ENCODE data around the gene SLC25A26.

SLC25A26 gene

GRCh38 chr3:66406163-66406562 lies 185.4 kb downstream of the SLC25A26 start:
- Histone ChIP-seq H3K4me1 (peaks cover 100% of the 10 kb centered on the region), H3K9ac (peak overlapping the region; percentile 38; the same call in 1 of the 2 replicates), H3K36me3 (peaks cover 93% of the 10 kb centered on the region), H3K9me3 (no peaks in the 10 kb centered on the region), H3K27me3 (no peaks in the 10 kb centered on the region), H3K4me2 (peak overlapping the region; percentile 94), H3K27ac (peak overlapping the region; percentile 88), H4K20me1 (peaks cover 63% of the 10 kb centered on the region), H3K4me3 (no peak overlapping the region)
- TF ChIP-seq Cebpa-rat (IDR thresholded peaks at IDR 0.05) = no peak

- H3K27me3 ChIP-seq = no peaks in the 10 kb centered on the region
- 0 out of 2 replicates have a peak overlapping the region, but pooled peaks have one; percentile 88 for H3K27ac ChIP-seq
- H3K4me1 ChIP-seq = peaks cover 99% of the 10 kb centered on the region
- H4K20me1 ChIP-seq = peaks cover 55% of the 10 kb centered on the region
- H3K36me3 ChIP-seq = peaks cover 87% of the 10 kb centered on the region
- H3K9ac ChIP-seq = no peak overlapping the region
- H3K4me3 ChIP-seq = no peak overlapping the region
- peak overlapping the region; percentile 94 for H3K4me2 ChIP-seq
- TF ChIP-seq Cebpa-rat (IDR thresholded peaks at IDR 0.05) = no peak
- H3K9me3 ChIP-seq = no peaks in the 10 kb centered on the region
Measured at GRCh38 chr3:66406831-66407610, 186.2 kb downstream of the SLC25A26 start.

- H3K9me3 ChIP-seq = no peaks in the 10 kb centered on the region
- TF ChIP-seq Cebpa-rat (IDR thresholded peaks at IDR 0.05) = no peak
- H3K36me3 ChIP-seq = peaks cover 86% of the 10 kb centered on the region
- H3K27ac ChIP-seq = peak overlapping the region; percentile 55
- H3K27me3 ChIP-seq = no peaks in the 10 kb centered on the region
- H3K4me2 ChIP-seq = peak overlapping the region; percentile 94
- peaks cover 55% of the 10 kb centered on the region for H4K20me1 ChIP-seq
- no peak overlapping the region for H3K9ac ChIP-seq
- H3K4me3 ChIP-seq = no peak overlapping the region
- peaks cover 99% of the 10 kb centered on the region for H3K4me1 ChIP-seq
Measured at GRCh38 chr3:66407611-66408218, 186.9 kb downstream of the SLC25A26 start.

GRCh38 chr3:66409771-66410754 lies 189.3 kb downstream of the SLC25A26 start:
- H3K9ac ChIP-seq = peak overlapping the region; percentile 66; the same call in 1 of the 2 replicates
- no peak overlapping the region for H3K4me3 ChIP-seq
- H3K36me3 ChIP-seq = peaks cover 84% of the 10 kb centered on the region
- TF ChIP-seq Cebpa-rat (IDR thresholded peaks at IDR 0.05) = no peak
- H3K9me3 ChIP-seq = no peaks in the 10 kb centered on the region
- H3K27ac ChIP-seq = peak overlapping the region; percentile 79
- H3K27me3 ChIP-seq = no peaks in the 10 kb centered on the region
- peaks cover 99% of the 10 kb centered on the region for H3K4me1 ChIP-seq
- H4K20me1 ChIP-seq = peaks cover 63% of the 10 kb centered on the region
- peak overlapping the region; percentile 94 for H3K4me2 ChIP-seq

GRCh38 chr3:66410976-66411375 lies 190.2 kb downstream of the SLC25A26 start:
- Histone ChIP-seq H3K36me3 (peaks cover 87% of the 10 kb centered on the region), H3K27ac (peak overlapping the region; percentile 79), H4K20me1 (peaks cover 65% of the 10 kb centered on the region), H3K4me2 (peak overlapping the region; percentile 94), H3K9me3 (no peaks in the 10 kb centered on the region), H3K4me3 (peak overlapping the region; percentile 33; the same call in 1 of the 2 replicates), H3K4me1 (peaks cover 99% of the 10 kb centered on the region), H3K27me3 (no peaks in the 10 kb centered on the region), H3K9ac (peak overlapping the region; percentile 66)
- no peak for TF ChIP-seq Cebpa-rat (IDR thresholded peaks at IDR 0.05)

- peak overlapping the region; percentile 66 for H3K9ac ChIP-seq
- TF ChIP-seq Cebpa-rat (IDR thresholded peaks at IDR 0.05) = no peak
- H3K36me3 ChIP-seq = peaks cover 87% of the 10 kb centered on the region
- no peaks in the 10 kb centered on the region for H3K27me3 ChIP-seq
- H3K4me1 ChIP-seq = peaks cover 99% of the 10 kb centered on the region
- peak overlapping the region; percentile 94 for H3K4me2 ChIP-seq
- no peaks in the 10 kb centered on the region for H3K9me3 ChIP-seq
- peak overlapping the region; percentile 79 for H3K27ac ChIP-seq
- H3K4me3 ChIP-seq = peak overlapping the region; percentile 33; the same call in 1 of the 2 replicates
- H4K20me1 ChIP-seq = peaks cover 65% of the 10 kb centered on the region
Measured at GRCh38 chr3:66411474-66411873, 190.7 kb downstream of the SLC25A26 start.

GRCh38 chr3:66411961-66412887 lies 191.4 kb downstream of the SLC25A26 start:
- Histone ChIP-seq H3K9ac (peak overlapping the region; percentile 59; the same call in 1 of the 2 replicates), H3K9me3 (no peaks in the 10 kb centered on the region), H3K27ac (peak overlapping the region; percentile 76), H3K4me2 (peak overlapping the region; percentile 94), H3K4me1 (peaks cover 99% of the 10 kb centered on the region), H4K20me1 (peaks cover 65% of the 10 kb centered on the region), H3K27me3 (no peaks in the 10 kb centered on the region), H3K36me3 (peaks cover 87% of the 10 kb centered on the region), H3K4me3 (peak overlapping the region; percentile 20; the same call in 1 of the 2 replicates)
- no peak for TF ChIP-seq Cebpa-rat (IDR thresholded peaks at IDR 0.05)

GRCh38 chr3:66413151-66413751 lies 192.4 kb downstream of the SLC25A26 start:
- H3K27me3 ChIP-seq = no peaks in the 10 kb centered on the region
- peak overlapping the region; percentile 94 for H3K4me2 ChIP-seq
- H4K20me1 ChIP-seq = peaks cover 65% of the 10 kb centered on the region
- peaks cover 85% of the 10 kb centered on the region for H3K36me3 ChIP-seq
- peak overlapping the region; percentile 59 for H3K9ac ChIP-seq
- H3K4me3 ChIP-seq = no peak overlapping the region
- no peak for TF ChIP-seq Cebpa-rat (IDR thresholded peaks at IDR 0.05)
- peak overlapping the region; percentile 76 for H3K27ac ChIP-seq
- no peaks in the 10 kb centered on the region for H3K9me3 ChIP-seq
- H3K4me1 ChIP-seq = peaks cover 99% of the 10 kb centered on the region
